Esophagus squamous epithelium (tissue), 5 donors: ENCODE data around the gene WHRN. TPM values are rescaled to one million over a fixed set of nuclear protein-coding genes. Genes with fewer than 3 reads are reported as not detected.

Experiments
- DNase-seq: peaks from one replicate; lab custom pipeline; 2025; lab: John Stamatoyannopoulos, UW
- H3K27ac ChIP-seq, 4 donors: fragments of 200-600 bp; sonication (generic); one replicate each; pipeline ENCODE4 v1.5.1; 2016 to 2019; ENCODE audit warnings: mild to moderate bottlenecking in 1 of 4
- H3K27me3 ChIP-seq, 4 donors: fragments of 200-600 bp; sonication (generic); 1 replicate in 3 of 4; 2 replicates in 1 of 4; pipeline versions ENCODE4 v1.5.1 to v1.6.0; 2017 to 2021; ENCODE audit warnings: antibody characterized with exemption in 1 of 4
- H3K36me3 ChIP-seq, 3 donors: fragments of 200-600 bp; sonication (generic); one replicate each; pipeline ENCODE4 v1.5.1; 2016 to 2019
- H3K4me1 ChIP-seq, 3 donors: fragments of 200-600 bp; sonication (generic); one replicate each; pipeline ENCODE4 v1.5.1; 2017 to 2019
- H3K4me3 ChIP-seq, 4 donors: fragments of 200-600 bp; sonication (generic); 1 replicate in 3 of 4; 2 replicates in 1 of 4; pipeline ENCODE4 v1.5.1; 2016 to 2019; ENCODE audit warnings: mild to moderate bottlenecking in 2 of 4, moderate library complexity in 1 of 4
- H3K9me3 ChIP-seq, 3 donors: fragments of 200-600 bp; sonication (generic); one replicate each; pipeline ENCODE4 v1.5.1; 2016 to 2019
- POLR2A ChIP-seq, 4 donors: fragments of 450-650 bp; IDR thresholded peaks; one replicate each; pipeline ENCODE4 v1.6.1; 2017; ENCODE audit warnings: antibody characterized with exemption in 4 of 4, mild to moderate bottlenecking in 4 of 4, moderate library complexity in 3 of 4
- WGBS, 2 donors: methylation state at CpG; one replicate each; pipeline ENCODE4 v1.1.5; 2018; 5-methylcytosine and 5-hydroxymethylcytosine counted together
- intact Hi-C: fragments of 100-400 bp; cut with DNase I; formaldehyde crosslinking; loops from one replicate; pipeline ENCODE4 v1.15.0; 2022
- total RNA-seq, 4 donors: library from RNA; depleted of rRNA; stranded (reverse); fragments of >200 nt; gene quantifications; one replicate each; pipeline ENCODE4 v1.1.0, GENCODE V29; 2016
- TF ChIP-seq, protein P1 (sequence below), 6 experiments: fragments of 450-650 bp in 4 of 6; fragments of 200-600 bp in 2 of 6; sonication (generic) in 2 of 6; IDR thresholded peaks; one replicate each; pipeline ENCODE4 v1.5.1; 2016 to 2019; ENCODE audit warnings: antibody characterized with exemption in 6 of 6, mild to moderate bottlenecking in 4 of 6, moderate library complexity in 4 of 6
- donor health status: DM: yes; HTN: yes; CAD: no.

WHRN gene
- total RNA-seq, 4 donors from 2014 or later = 2.9 to 6.1 (median 3.4) TPM

GRCh38 chr9:114428466-114428865, 76.8 kb downstream of the WHRN start:
- H3K4me3 ChIP-seq = no peak overlapping the region
- no peaks in the 10 kb centered on the region for H3K4me1 ChIP-seq
- no peaks in the 10 kb centered on the region for H3K36me3 ChIP-seq
- 92 to 93% methylated on average over 8 of the region's 8 CpGs for WGBS, 2 donors
- no peaks in the 10 kb centered on the region for H3K27me3 ChIP-seq
- no peaks in the 10 kb centered on the region for H3K9me3 ChIP-seq
- TF ChIP-seq, protein P1, sequence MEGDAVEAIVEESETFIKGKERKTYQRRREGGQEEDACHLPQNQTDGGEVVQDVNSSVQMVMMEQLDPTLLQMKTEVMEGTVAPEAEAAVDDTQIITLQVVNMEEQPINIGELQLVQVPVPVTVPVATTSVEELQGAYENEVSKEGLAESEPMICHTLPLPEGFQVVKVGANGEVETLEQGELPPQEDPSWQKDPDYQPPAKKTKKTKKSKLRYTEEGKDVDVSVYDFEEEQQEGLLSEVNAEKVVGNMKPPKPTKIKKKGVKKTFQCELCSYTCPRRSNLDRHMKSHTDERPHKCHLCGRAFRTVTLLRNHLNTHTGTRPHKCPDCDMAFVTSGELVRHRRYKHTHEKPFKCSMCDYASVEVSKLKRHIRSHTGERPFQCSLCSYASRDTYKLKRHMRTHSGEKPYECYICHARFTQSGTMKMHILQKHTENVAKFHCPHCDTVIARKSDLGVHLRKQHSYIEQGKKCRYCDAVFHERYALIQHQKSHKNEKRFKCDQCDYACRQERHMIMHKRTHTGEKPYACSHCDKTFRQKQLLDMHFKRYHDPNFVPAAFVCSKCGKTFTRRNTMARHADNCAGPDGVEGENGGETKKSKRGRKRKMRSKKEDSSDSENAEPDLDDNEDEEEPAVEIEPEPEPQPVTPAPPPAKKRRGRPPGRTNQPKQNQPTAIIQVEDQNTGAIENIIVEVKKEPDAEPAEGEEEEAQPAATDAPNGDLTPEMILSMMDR (IDR thresholded peaks at IDR 0.05) = no peak
- no peak for TF ChIP-seq POLR2A (IDR thresholded peaks at IDR 0.05)
- no peak for DNase-seq
- intact Hi-C loops = no loop called here
- no peak overlapping the region for H3K27ac ChIP-seq

DNA sequence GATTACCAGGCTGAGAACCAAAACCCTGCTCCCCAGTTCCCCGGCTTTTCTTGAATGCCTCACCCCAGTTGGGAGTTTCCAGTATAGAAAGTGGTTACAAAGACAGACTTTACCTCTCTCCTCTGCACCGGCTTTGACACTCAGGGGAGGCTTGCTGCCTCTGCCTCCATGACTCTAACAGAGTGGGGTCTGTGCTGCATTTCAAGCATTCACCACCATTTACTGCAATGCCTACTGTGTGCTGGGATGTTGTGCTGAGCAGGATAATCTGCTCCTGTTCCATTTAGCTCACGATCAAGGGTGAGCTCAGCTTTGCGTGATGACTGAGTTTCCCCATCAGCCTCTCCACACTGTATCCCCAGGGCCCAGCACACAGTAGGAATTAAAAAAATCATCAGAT, 77.6 kb downstream of the WHRN start:
- DNase-seq = no peak
- Histone ChIP-seq H3K4me3 (no peak overlapping the region), H3K27ac (no peak overlapping the region), H3K36me3 (no peaks in the 10 kb centered on the region), H3K27me3 (no peaks in the 10 kb centered on the region), H3K4me1 (no peaks in the 10 kb centered on the region), H3K9me3 (no peaks in the 10 kb centered on the region)
- intact Hi-C loops = no loop called here
- 61 to 94% methylated on average over 2 to 4 of the region's 4 CpGs for WGBS, 2 donors
- TF ChIP-seq POLR2A (IDR thresholded peaks at IDR 0.05) = no peak
- TF ChIP-seq, protein P1 (IDR thresholded peaks at IDR 0.05) = no peak

- no peaks in the 10 kb centered on the region for H3K4me1 ChIP-seq
- DNase-seq = no peak
- no peak overlapping the region for H3K4me3 ChIP-seq
- H3K36me3 ChIP-seq = no peaks in the 10 kb centered on the region
- no peaks in the 10 kb centered on the region for H3K27me3 ChIP-seq
- no peak for TF ChIP-seq POLR2A (IDR thresholded peaks at IDR 0.05)
- TF ChIP-seq, protein P1 (IDR thresholded peaks at IDR 0.05) = no peak
- intact Hi-C loops = no loop called here
- H3K9me3 ChIP-seq = no peaks in the 10 kb centered on the region
- no peak overlapping the region for H3K27ac ChIP-seq
- 81 to 89% methylated on average over 7 to 14 of the region's 18 CpGs for WGBS, 2 donors
These were observed 79.0 kb downstream of the WHRN start for GRCh38 chr9:114426046-114426948.

GRCh38 chr9:114425126-114425525, 80.1 kb downstream of the WHRN start:
- intact Hi-C loops = no loop called here
- Histone ChIP-seq H3K9me3 (no peaks in the 10 kb centered on the region), H3K27me3 (no peaks in the 10 kb centered on the region), H3K36me3 (no peaks in the 10 kb centered on the region), H3K4me3 (no peak overlapping the region), H3K4me1 (no peaks in the 10 kb centered on the region), H3K27ac (no peak overlapping the region)
- no peak for DNase-seq
- 81 to 84% methylated on average over 9 to 11 of the region's 11 CpGs for WGBS, 2 donors
- TF ChIP-seq POLR2A (IDR thresholded peaks at IDR 0.05) = no peak
- TF ChIP-seq, protein P1 (IDR thresholded peaks at IDR 0.05) = no peak

GRCh38 chr9:114424126-114424525, 81.1 kb downstream of the WHRN start:
- H3K27ac ChIP-seq = no peak overlapping the region
- H3K36me3 ChIP-seq = no peaks in the 10 kb centered on the region
- no peaks in the 10 kb centered on the region for H3K4me1 ChIP-seq
- DNase-seq = no peak
- 80 to 84% methylated on average over 6 to 8 of the region's 12 CpGs for WGBS, 2 donors
- intact Hi-C loops = no loop called here
- H3K9me3 ChIP-seq = no peaks in the 10 kb centered on the region
- no peak overlapping the region for H3K4me3 ChIP-seq
- H3K27me3 ChIP-seq = no peaks in the 10 kb centered on the region
- TF ChIP-seq, protein P1 (IDR thresholded peaks at IDR 0.05) = no peak
- TF ChIP-seq POLR2A (IDR thresholded peaks at IDR 0.05) = no peak
